Thoracic aorta (tissue), 2 donors: ENCODE data around the gene LPAR5. TPM values are rescaled to one million over a fixed set of nuclear protein-coding genes. Genes with fewer than 3 reads are reported as not detected.

ENCODE experiments used
- ATAC-seq: fragments of 150-250 bp; one replicate; pipeline ENCODE4 v1.8.0; 2017; ENCODE audit warnings: low read depth; ENCODE audit not compliant: insufficient number of reproducible peaks, low FRiP score
- DNase-seq: peaks from one replicate; pipeline ENCODE4 v3.0.0-alpha.2; 2020; ENCODE audit warnings: low spot score
- H3K27ac ChIP-seq, 2 donors: fragments of 200-600 bp; sonication (generic); 1 replicate in 1 of 2; 2 replicates in 1 of 2; pipeline ENCODE4 v1.5.1; 2016; ENCODE audit warnings: mild to moderate bottlenecking in 2 of 2, moderate library complexity in 2 of 2
- H3K27me3 ChIP-seq: fragments of 200-600 bp; sonication (generic); replicated peaks from 2 replicates; pipeline ENCODE4 v1.6.0; 2016; ENCODE audit warnings: mild to moderate bottlenecking; ENCODE audit not compliant: insufficient read depth
- H3K36me3 ChIP-seq: fragments of 200-600 bp; sonication (generic); one replicate; pipeline ENCODE4 v1.5.1; 2016
- H3K4me1 ChIP-seq, 2 donors: fragments of 200-600 bp; sonication (generic); 1 replicate in 1 of 2; 2 replicates in 1 of 2; pipeline versions ENCODE4 v1.5.1 to v1.6.0; 2016; ENCODE audit warnings: low read depth in 2 of 2, mild to moderate bottlenecking in 1 of 2; ENCODE audit not compliant: control insufficient read depth in 1 of 2
- H3K4me3 ChIP-seq: fragments of 200-600 bp; sonication (generic); 2 replicates; pipeline ENCODE4 v1.5.1; 2016; ENCODE audit warnings: mild to moderate bottlenecking
- H3K9me3 ChIP-seq: fragments of 200-600 bp; sonication (generic); 2 replicates; pipeline ENCODE4 v1.5.1; 2016
- total RNA-seq, 2 donors: library from RNA; depleted of rRNA; stranded (reverse); fragments of >200 nt; gene quantifications; one replicate each; pipeline versions ENCODE4 v1.1.0 to v1.2.3, GENCODE V29; 2016
- TF ChIP-seq, protein P1 (sequence below): fragments of 200-600 bp; sonication (generic); IDR thresholded peaks from one replicate; pipeline ENCODE4 v1.5.1; 2019; ENCODE audit warnings: antibody characterized with exemption

Gene LPAR5
- total RNA-seq, 2 donors from 2014 or later: 4.8 to 6.8 TPM

DNA sequence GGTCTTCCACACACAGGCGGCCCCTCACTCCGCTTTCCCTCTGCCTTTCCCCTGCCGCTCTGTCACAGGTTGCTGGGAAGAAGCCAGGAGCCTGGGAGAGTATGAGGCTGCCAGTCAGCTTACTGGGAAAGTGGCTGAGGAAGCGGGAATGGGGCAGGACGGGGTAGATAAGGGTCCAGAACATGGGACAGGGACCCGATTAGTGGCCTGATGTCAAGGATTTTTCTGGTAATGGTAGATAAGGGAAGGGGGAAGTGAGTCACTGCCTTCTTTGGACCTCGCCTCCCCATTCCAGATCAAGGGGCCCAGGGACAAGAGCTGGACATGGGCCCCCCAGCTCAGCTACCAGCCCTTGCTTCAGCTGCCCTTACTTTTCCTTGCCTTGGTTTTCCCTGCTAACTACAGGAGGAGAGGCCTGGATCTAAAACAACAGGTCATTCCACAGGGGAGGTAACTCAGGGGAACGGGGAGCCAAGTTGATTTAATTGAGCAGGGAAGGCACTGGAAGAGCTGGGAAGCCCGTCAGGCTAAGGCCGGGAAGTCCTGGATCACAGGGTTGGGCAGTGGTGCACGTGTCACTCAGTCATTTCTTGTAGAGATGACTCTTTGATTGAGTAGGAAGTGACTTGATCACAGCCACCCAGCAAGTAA lies 3.5 kb upstream of the LPAR5 start:
- DNase-seq: no peak
- Histone ChIP-seq H3K27me3 (no peaks in the 10 kb centered on the region), H3K27ac (no peak overlapping the region), H3K36me3 (no peaks in the 10 kb centered on the region), H3K4me3 (no peak overlapping the region), H3K9me3 (no peaks in the 10 kb centered on the region), H3K4me1 (no peaks in the 10 kb centered on the region)
- ATAC-seq: no peak
- TF ChIP-seq, protein P1, sequence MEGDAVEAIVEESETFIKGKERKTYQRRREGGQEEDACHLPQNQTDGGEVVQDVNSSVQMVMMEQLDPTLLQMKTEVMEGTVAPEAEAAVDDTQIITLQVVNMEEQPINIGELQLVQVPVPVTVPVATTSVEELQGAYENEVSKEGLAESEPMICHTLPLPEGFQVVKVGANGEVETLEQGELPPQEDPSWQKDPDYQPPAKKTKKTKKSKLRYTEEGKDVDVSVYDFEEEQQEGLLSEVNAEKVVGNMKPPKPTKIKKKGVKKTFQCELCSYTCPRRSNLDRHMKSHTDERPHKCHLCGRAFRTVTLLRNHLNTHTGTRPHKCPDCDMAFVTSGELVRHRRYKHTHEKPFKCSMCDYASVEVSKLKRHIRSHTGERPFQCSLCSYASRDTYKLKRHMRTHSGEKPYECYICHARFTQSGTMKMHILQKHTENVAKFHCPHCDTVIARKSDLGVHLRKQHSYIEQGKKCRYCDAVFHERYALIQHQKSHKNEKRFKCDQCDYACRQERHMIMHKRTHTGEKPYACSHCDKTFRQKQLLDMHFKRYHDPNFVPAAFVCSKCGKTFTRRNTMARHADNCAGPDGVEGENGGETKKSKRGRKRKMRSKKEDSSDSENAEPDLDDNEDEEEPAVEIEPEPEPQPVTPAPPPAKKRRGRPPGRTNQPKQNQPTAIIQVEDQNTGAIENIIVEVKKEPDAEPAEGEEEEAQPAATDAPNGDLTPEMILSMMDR: no peak

DNA sequence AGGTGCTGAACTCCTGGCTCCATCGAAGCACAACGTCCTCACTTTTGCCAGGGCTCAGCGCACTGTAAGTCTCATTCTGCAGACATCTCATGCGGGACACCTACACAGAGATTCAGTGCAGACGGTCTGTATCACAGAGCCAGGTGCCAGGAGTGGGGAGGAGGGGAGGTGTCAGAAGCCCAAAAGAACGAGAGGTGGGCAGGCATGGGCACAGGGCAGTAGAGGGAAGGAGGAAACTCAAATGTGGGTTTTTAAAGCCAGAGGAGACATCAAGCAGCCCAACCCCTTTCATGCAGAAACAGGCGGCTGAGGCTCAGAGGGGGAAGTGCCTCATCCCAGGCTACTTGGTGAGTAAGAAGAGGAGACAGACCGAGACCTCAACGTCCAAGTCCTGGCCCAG lies 2.5 kb upstream of the LPAR5 start:
- no peaks in the 10 kb centered on the region for H3K9me3 ChIP-seq
- no peak overlapping the region for H3K27ac ChIP-seq
- no peak overlapping the region for H3K4me3 ChIP-seq
- ATAC-seq (no peak), DNase-seq (no peak)
- H3K4me1 ChIP-seq: no peaks in the 10 kb centered on the region
- TF ChIP-seq, protein P1: no peak
- no peaks in the 10 kb centered on the region for H3K36me3 ChIP-seq
- H3K27me3 ChIP-seq: no peaks in the 10 kb centered on the region

DNA sequence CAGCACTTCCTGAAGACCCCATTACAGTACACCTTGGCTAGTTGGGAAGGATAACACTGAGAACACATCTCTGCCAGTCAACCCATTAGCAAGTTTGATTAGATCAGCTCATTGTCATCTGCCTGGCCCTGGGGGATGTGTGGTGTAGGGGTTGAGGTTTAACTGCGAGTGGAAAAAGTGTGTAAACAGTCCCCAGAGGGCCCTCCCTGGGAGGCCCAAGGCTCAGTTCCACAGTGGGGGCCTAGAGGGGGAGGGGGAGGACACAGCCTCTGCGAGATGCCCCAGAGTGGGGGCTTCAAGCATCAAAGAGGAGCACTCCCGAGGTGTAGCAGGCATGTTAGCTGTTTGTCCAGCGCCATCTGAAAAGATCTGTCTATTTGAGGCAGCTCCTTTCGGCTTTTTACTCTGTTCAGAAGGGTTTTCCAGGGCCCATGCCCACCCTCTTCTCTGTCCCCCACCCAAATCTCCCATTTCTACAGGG lies 344 bp downstream of the LPAR5 start:
- DNase-seq (no peak), ATAC-seq (no peak)
- no peaks in the 10 kb centered on the region for H3K9me3 ChIP-seq
- TF ChIP-seq, protein P1: no peak
- no peak overlapping the region for H3K27ac ChIP-seq
- no peaks in the 10 kb centered on the region for H3K4me1 ChIP-seq
- no peaks in the 10 kb centered on the region for H3K27me3 ChIP-seq
- H3K36me3 ChIP-seq: no peaks in the 10 kb centered on the region
- H3K4me3 ChIP-seq: peak overlapping the region; percentile 15

DNA sequence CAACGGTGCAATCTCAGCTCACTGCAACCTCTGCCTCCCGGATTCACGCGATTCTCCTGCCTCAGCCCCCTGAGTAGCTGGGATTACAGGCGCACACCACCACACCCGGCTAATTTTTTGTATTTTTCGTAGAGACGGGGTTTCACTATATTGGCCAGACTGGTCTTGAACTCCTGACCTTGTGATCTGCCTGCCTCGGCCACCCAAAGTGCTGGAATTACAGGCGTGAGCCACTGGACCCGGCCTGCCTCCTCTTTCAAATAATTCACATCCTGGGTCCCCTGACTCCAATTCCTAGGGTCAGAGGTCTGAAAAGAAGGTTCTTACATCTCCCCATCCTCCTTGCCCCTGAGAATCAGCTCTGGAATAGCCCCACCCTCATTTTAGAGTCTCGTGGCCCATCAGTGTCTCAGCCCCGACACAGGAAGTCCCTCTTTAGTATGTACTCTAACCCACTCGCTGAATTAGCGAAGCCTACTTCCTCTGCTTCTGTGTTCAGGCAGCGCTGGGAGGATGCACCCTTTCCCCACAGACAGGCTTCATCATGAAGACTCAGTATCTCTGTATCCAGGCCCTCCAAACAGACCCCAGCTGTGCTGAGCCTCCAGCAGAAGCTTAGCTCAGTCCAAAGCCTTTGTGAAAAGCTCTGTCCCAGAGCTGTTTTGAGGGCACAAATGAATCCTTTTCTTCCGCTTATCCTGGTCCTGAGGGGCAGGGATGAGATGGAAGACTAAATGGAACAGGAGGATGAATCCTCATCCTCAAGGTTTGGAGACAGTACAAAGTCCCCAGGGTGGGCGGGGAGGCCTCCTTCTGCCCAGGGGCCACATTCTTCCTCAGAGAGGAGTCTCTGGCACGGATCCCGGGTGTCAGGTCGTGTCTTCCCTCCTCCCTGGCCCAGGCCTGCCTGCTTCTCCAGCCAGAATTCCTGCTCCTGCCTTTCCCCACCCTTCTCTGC lies 3.5 kb downstream of the LPAR5 start:
- TF ChIP-seq, protein P1: no peak
- no peak for DNase-seq
- Histone ChIP-seq H3K27ac (peak overlapping the region in 1 of 2 donors; percentile 20), H3K4me3 (no peak overlapping the region), H3K9me3 (no peaks in the 10 kb centered on the region), H3K36me3 (no peaks in the 10 kb centered on the region), H3K4me1 (no peaks in the 10 kb centered on the region), H3K27me3 (no peaks in the 10 kb centered on the region)
- no peak for ATAC-seq

DNA sequence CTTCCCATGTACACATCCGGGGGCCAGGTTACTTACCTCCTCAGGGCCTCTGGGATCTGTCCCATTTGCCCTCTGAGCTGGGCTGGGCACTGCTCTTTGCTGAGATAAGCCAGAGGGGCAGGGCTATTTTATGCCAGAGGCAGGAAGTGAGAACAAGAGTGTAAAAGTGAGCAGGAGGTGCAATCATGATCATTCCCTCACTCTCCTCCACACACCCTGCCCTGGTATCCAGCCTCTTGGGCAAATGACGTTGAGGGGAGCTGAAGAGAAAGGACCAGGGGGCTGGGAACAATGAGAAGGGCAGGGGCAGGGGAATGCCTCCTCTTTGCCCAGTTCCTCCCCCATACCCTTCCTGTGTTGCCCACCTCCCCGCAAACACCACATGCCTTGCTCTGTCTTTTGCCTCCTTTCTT lies 4.2 kb downstream of the LPAR5 start:
- no peak for ATAC-seq
- Histone ChIP-seq H3K27ac (peak overlapping the region in 1 of 2 donors; percentile 20), H3K4me1 (no peaks in the 10 kb centered on the region), H3K9me3 (no peaks in the 10 kb centered on the region), H3K27me3 (no peaks in the 10 kb centered on the region), H3K36me3 (no peaks in the 10 kb centered on the region), H3K4me3 (no peak overlapping the region)
- TF ChIP-seq, protein P1: no peak
- no peak for DNase-seq
